Measurements from ENCODE around the gene SPATA1. TPM values are rescaled to one million over a fixed set of nuclear protein-coding genes. Genes with fewer than 3 reads are reported as not detected.

The SPATA1 gene
- total and polyA plus RNA-seq, 12 donors, result 0.22 to 2.9 (median 1.5) TPM

DNA sequence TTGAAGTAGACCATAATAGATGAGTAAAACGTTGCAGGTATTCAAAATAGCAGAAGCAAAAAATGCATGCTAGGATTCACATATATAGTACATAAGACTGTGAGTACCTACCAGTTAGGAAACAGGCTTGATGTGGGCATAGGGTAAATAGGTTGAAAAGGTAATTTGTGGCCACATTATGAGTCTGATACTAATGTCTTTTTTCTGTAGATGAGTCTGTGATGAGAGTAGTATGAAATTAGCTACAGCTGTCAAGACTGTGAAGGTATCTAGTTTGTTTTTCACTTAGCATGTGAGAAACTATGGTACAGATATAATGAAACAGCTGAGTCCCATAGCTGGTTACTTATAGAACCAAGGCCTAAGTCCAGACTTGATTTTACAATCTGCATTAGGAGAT is 12.4 kb upstream of the SPATA1 start:
- intact Hi-C loops (cut with DNase I), result no loop called here
- Histone ChIP-seq H3K27ac (peak overlapping the region in 1 of 10 donors; percentile 45), H3K36me3 (peaks cover 0 to 98% (median 61%) of the 10 kb centered on the region in 9 donors), H3K27me3 (no peaks in the 10 kb centered on the region), H3K4me1 (peaks cover 0 to 19% (median 3%) of the 10 kb centered on the region in 9 donors), H3K4me3 (no peak overlapping the region), H3K9me3 (no peaks in the 10 kb centered on the region)
- ATAC-seq (no peak), DNase-seq (no peak)
- TF ChIP-seq, protein P1, sequence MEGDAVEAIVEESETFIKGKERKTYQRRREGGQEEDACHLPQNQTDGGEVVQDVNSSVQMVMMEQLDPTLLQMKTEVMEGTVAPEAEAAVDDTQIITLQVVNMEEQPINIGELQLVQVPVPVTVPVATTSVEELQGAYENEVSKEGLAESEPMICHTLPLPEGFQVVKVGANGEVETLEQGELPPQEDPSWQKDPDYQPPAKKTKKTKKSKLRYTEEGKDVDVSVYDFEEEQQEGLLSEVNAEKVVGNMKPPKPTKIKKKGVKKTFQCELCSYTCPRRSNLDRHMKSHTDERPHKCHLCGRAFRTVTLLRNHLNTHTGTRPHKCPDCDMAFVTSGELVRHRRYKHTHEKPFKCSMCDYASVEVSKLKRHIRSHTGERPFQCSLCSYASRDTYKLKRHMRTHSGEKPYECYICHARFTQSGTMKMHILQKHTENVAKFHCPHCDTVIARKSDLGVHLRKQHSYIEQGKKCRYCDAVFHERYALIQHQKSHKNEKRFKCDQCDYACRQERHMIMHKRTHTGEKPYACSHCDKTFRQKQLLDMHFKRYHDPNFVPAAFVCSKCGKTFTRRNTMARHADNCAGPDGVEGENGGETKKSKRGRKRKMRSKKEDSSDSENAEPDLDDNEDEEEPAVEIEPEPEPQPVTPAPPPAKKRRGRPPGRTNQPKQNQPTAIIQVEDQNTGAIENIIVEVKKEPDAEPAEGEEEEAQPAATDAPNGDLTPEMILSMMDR (IDR thresholded peaks at IDR 0.05), result no peak
- 47 to 50% methylated on average over 1 of the region's 1 CpG for WGBS, 2 donors

- 80 to 93% methylated on average over 3 of the region's 3 CpGs for WGBS, 2 donors
- peaks cover 0 to 100% (median 54%) of the 10 kb centered on the region in 9 donors for H3K36me3 ChIP-seq
- peaks cover 0 to 34% (median 22%) of the 10 kb centered on the region in 9 donors for H3K4me1 ChIP-seq
- no peaks in the 10 kb centered on the region for H3K27me3 ChIP-seq
- TF ChIP-seq, protein P1 (IDR thresholded peaks at IDR 0.05), result no peak
- H3K27ac ChIP-seq, result no peak overlapping the region
- DNase-seq (no peak), ATAC-seq (no peak)
- H3K9me3 ChIP-seq, result no peaks in the 10 kb centered on the region
- intact Hi-C loops (cut with DNase I), result no loop called here
- H3K4me3 ChIP-seq, result no peak overlapping the region
Measured at GRCh38 chr1:84496498-84496897, 9.7 kb upstream of the SPATA1 start.

- no peak overlapping the region for H3K4me3 ChIP-seq
- WGBS, 2 donors, result 42 to 44% methylated on average over 2 of the region's 2 CpGs
- DNase-seq (no peak), ATAC-seq (no peak)
- H3K36me3 ChIP-seq, result peaks cover 0 to 99% (median 47%) of the 10 kb centered on the region in 9 donors
- no peaks in the 10 kb centered on the region for H3K27me3 ChIP-seq
- peaks cover 0 to 44% (median 31%) of the 10 kb centered on the region in 9 donors for H3K4me1 ChIP-seq
- H3K27ac ChIP-seq, result no peak overlapping the region
- TF ChIP-seq, protein P1 (IDR thresholded peaks at IDR 0.05), result no peak
- no peaks in the 10 kb centered on the region for H3K9me3 ChIP-seq
- intact Hi-C loops (cut with DNase I), result no loop called here
Measured at GRCh38 chr1:84497631-84498275, 8.4 kb upstream of the SPATA1 start.

DNA sequence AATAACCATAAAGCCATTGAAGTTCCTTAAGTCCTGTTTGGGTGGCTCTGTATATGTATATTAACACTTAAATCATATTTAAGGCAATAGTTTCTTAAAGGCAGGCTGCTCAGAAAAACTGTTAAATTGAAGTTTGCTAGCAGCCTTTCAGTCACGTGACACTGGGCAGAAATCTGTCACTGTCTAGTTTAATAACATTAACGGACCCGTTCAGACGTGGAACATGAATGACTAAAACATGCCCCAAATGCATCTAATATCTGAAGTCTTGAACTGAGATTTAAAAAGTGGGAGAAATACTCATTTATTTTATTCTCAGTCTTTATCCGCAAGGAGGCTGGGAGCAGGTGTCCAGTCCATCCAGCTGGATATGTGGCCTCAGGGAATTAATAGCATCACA is 3.3 kb upstream of the SPATA1 start:
- 38 to 40% methylated on average over 5 of the region's 5 CpGs for WGBS, 2 donors
- ATAC-seq (no peak), DNase-seq (no peak)
- Histone ChIP-seq H3K36me3 (peaks cover 0 to 47% (median 13%) of the 10 kb centered on the region in 9 donors), H3K27ac (peak overlapping the region in 2 of 10 donors; percentile 6 to 96), H3K4me1 (peaks cover 0 to 74% (median 57%) of the 10 kb centered on the region in 9 donors), H3K4me3 (peak overlapping the region in 6 of 10 donors; percentile 3 to 91 (median 74)), H3K27me3 (no peaks in the 10 kb centered on the region), H3K9me3 (peaks cover 0 to under 1% (median 0%) of the 10 kb centered on the region in 11 donors)
- TF ChIP-seq, protein P1 (IDR thresholded peaks at IDR 0.05), result no peak
- intact Hi-C loops (cut with DNase I), result loop anchor here in 4 of 10 donors (10.0 kb wide), 2 partner anchors 72 to 102 kb away; partner anchors contain the start of gene CTBS (in 3 of the 4)
